CMK (cell line): Measurements from ENCODE around the gene FEM1C.

Experiments used
- DNase-seq: peaks from one replicate; pipeline ENCODE4 v3.0.0-alpha.2; 2010; ENCODE audit warnings: low read depth

FEM1C gene

GRCh38 chr5:115557667-115558387 is 13.3 kb upstream of the FEM1C start:
- no peak for DNase-seq

- no peak for DNase-seq
These were observed 11.7 kb upstream of the FEM1C start for GRCh38 chr5:115556276-115556675.

- no peak for DNase-seq
These were observed 10.6 kb upstream of the FEM1C start for GRCh38 chr5:115555084-115555633.

- DNase-seq: no peak
These were observed 8.5 kb upstream of the FEM1C start for GRCh38 chr5:115553082-115553481.

- DNase-seq: no peak
These were observed 6.8 kb upstream of the FEM1C start for GRCh38 chr5:115551415-115551814.

- no peak for DNase-seq
These were observed 4.6 kb upstream of the FEM1C start for GRCh38 chr5:115549154-115549553.

- DNase-seq: no peak
These were observed 4.1 kb upstream of the FEM1C start for GRCh38 chr5:115548683-115549082.

- no peak for DNase-seq
These were observed 842 bp upstream of the FEM1C start for GRCh38 chr5:115545351-115545882.

- no peak for DNase-seq
These were observed 536 bp downstream of the FEM1C start for GRCh38 chr5:115544043-115544435.

GRCh38 chr5:115543365-115544042 is 1.1 kb downstream of the FEM1C start:
- no peak for DNase-seq

- DNase-seq: no peak
These were observed 1.8 kb downstream of the FEM1C start for GRCh38 chr5:115542651-115543364.

GRCh38 chr5:115542086-115542485 is 2.5 kb downstream of the FEM1C start:
- no peak for DNase-seq

- DNase-seq: no peak
These were observed 3.0 kb downstream of the FEM1C start for GRCh38 chr5:115541611-115542010.

- DNase-seq: no peak
These were observed 9.0 kb downstream of the FEM1C start for GRCh38 chr5:115535479-115536035.

- DNase-seq: no peak
These were observed 12.1 kb downstream of the FEM1C start for GRCh38 chr5:115532517-115532916.

GRCh38 chr5:115531787-115532367 is 12.7 kb downstream of the FEM1C start:
- DNase-seq: no peak

- DNase-seq: no peak
These were observed 13.2 kb downstream of the FEM1C start for GRCh38 chr5:115531380-115531779.

GRCh38 chr5:115530426-115530825 is 14.1 kb downstream of the FEM1C start:
- DNase-seq: no peak

GRCh38 chr5:115526604-115527003 is 18.0 kb downstream of the FEM1C start:
- DNase-seq: no peak

- DNase-seq: no peak
These were observed 20.3 kb downstream of the FEM1C start for GRCh38 chr5:115524199-115524847.

- DNase-seq: no peak
These were observed 21.7 kb downstream of the FEM1C start for GRCh38 chr5:115522832-115523403.
